Panc1 (cell line): ENCODE results near the gene CHST11. TPM values are rescaled to one million over a fixed set of nuclear protein-coding genes. Genes with fewer than 3 reads are reported as not detected.

Experiments used
- ATAC-seq: fragments of 200-7000 bp; cut with Tn5 transposase; 2 replicates; pipeline ENCODE4 v1.9.1; 2020; ENCODE audit warnings: mild to moderate bottlenecking, moderate library complexity
- BruUV-seq: library from RNA; stranded (reverse); fragments of 400-500 nt; replicated peaks from 2 replicates; lab custom pipeline; 2021; lab: Mats Ljungman, UMichigan
- CTCF ChIA-PET: fragments of 300-600 bp; sonication (Branson Sonifier 250); formaldehyde crosslinking; loops from one replicate; lab custom pipeline; 2022; ENCODE audit warnings: antibody characterized with exemption; lab: Charles Lee
- POLR2A ChIA-PET: fragments of 300-600 bp; sonication (Branson Sonifier 250); formaldehyde crosslinking; loops from one replicate; lab custom pipeline; 2022; ENCODE audit warnings: antibody characterized with exemption; lab: Charles Lee
- DNase-seq: peaks from one replicate; pipeline ENCODE4 v3.0.0-alpha.2; 2010; ENCODE audit warnings: low read depth, low spot score
- H3K27ac ChIP-seq: 2 replicates; pipeline ENCODE4 v1.5.1; 2011; ENCODE audit warnings: mild to moderate bottlenecking, low read length, inconsistent platforms
- H3K27me3 ChIP-seq: fragments of 200-500 bp; sonication (Bioruptor generic); 2 replicates; pipeline ENCODE4 v1.6.0; 2014; ENCODE audit warnings: low read length, inconsistent platforms; ENCODE audit not compliant: control insufficient read depth, insufficient read depth
- H3K36me3 ChIP-seq: fragments of 200-500 bp; sonication (Bioruptor generic); 2 replicates; pipeline ENCODE4 v1.5.1; 2014; ENCODE audit warnings: inconsistent platforms, mild to moderate bottlenecking, low read length, moderate library complexity; ENCODE audit not compliant: control insufficient read depth, insufficient read depth
- H3K4me1 ChIP-seq: 2 replicates; pipeline ENCODE4 v1.5.1; 2011; ENCODE audit warnings: inconsistent platforms, mild to moderate bottlenecking, low read length, moderate library complexity; ENCODE audit not compliant: control insufficient read depth, insufficient read depth
- H3K4me3 ChIP-seq, 2 experiments: 2 replicates each; pipeline ENCODE4 v1.5.1; 2011 to 2012; ENCODE audit warnings: low read depth in 2 of 2, low read length in 2 of 2, mild to moderate bottlenecking in 2 of 2, inconsistent platforms in 1 of 2, moderate library complexity in 1 of 2
- H3K9me3 ChIP-seq: fragments of 200-500 bp; sonication (Bioruptor generic); 2 replicates; pipeline ENCODE4 v1.5.1; 2014; ENCODE audit warnings: low read depth, mild to moderate bottlenecking, inconsistent platforms, low read length, moderate library complexity; ENCODE audit not compliant: control insufficient read depth, insufficient read depth
- POLR2AphosphoS5 ChIP-seq: IDR thresholded peaks from 2 replicates; pipeline ENCODE4 v1.6.1; 2012; ENCODE audit warnings: mild to moderate bottlenecking, low read depth, low read length, moderate library complexity
- SIN3A ChIP-seq: IDR thresholded peaks from 2 replicates; pipeline ENCODE4 v1.6.1; 2012; ENCODE audit warnings: low read depth, mild to moderate bottlenecking, low read length, moderate library complexity, borderline replicate concordance; ENCODE audit not compliant: insufficient read depth
- TCF7L2 ChIP-seq: IDR thresholded peaks from 2 replicates; pipeline ENCODE4 v1.6.1; 2011; ENCODE audit warnings: mild to moderate bottlenecking, low read depth, low read length, inconsistent platforms
- in situ Hi-C: cut with HindIII; loops from 2 replicates; pipeline ENCODE4 v1.10.0; 2016; ENCODE audit warnings: low sequenced_read_pairs, low pct_unique_long_range_greater_than_20kb
- intact Hi-C: fragments of 100-400 bp; cut with micrococcal nuclease; formaldehyde crosslinking; loops from one replicate; pipeline ENCODE4 v1.10.0; 2022; ENCODE audit not compliant: unreplicated experiment
- total RNA-seq: library from RNA; stranded (reverse); gene quantifications from one replicate; pipeline ENCODE4 v1.2.1, GENCODE V29; 2021; ENCODE audit not compliant: unreplicated experiment
- TF ChIP-seq, protein P1 (sequence below): fragments of 450-650 bp; IDR thresholded peaks from 2 replicates; pipeline ENCODE4 v1.5.1; 2017; ENCODE audit warnings: mild to moderate bottlenecking
- TF ChIP-seq, protein P2 (sequence below), 2 experiments: IDR thresholded peaks; 2 replicates each; pipeline ENCODE4 v1.6.1; 2011 to 2012; ENCODE audit warnings: low read depth in 2 of 2, control low read depth in 1 of 2, low read length in 1 of 2, mild to moderate bottlenecking in 1 of 2, moderate library complexity in 1 of 2; ENCODE audit not compliant: insufficient read depth in 1 of 2

The CHST11 gene
- total RNA-seq, 1 experiment from 2014 or later: 11.4 TPM

DNA sequence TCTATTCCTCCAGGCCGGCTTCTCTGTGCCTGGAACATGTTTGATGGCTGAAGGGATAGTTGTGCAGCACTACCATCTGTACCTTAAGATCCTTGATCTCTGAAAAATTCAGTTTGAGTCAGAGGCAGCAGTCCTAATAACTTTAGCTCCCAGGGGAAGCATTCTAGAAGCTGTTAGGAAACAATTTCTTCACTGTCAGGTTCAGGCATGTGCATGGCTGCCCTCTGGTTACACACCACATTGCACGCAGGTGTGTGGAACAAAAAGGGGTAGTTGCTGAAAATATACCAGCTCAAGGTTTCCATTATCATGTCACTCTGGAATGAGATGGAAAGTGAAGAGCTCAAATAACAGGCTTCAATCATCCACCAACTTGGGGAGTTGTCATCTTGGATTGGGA, 80.1 kb downstream of the CHST11 start:
- intact Hi-C loops (no loop called here), in situ Hi-C loops (no loop called here)
- DNase-seq (no peak), ATAC-seq (no peak)
- H3K4me3 ChIP-seq: no peak overlapping the region
- no peak overlapping the region for H3K27ac ChIP-seq
- H3K27me3 ChIP-seq: no peaks in the 10 kb centered on the region
- ChIA-PET CTCF (no interaction called here), POLR2A (no interaction called here)
- no peaks in the 10 kb centered on the region for H3K4me1 ChIP-seq
- H3K36me3 ChIP-seq: no peaks in the 10 kb centered on the region
- no peak for TF ChIP-seq SIN3A
- TF ChIP-seq, protein P1, sequence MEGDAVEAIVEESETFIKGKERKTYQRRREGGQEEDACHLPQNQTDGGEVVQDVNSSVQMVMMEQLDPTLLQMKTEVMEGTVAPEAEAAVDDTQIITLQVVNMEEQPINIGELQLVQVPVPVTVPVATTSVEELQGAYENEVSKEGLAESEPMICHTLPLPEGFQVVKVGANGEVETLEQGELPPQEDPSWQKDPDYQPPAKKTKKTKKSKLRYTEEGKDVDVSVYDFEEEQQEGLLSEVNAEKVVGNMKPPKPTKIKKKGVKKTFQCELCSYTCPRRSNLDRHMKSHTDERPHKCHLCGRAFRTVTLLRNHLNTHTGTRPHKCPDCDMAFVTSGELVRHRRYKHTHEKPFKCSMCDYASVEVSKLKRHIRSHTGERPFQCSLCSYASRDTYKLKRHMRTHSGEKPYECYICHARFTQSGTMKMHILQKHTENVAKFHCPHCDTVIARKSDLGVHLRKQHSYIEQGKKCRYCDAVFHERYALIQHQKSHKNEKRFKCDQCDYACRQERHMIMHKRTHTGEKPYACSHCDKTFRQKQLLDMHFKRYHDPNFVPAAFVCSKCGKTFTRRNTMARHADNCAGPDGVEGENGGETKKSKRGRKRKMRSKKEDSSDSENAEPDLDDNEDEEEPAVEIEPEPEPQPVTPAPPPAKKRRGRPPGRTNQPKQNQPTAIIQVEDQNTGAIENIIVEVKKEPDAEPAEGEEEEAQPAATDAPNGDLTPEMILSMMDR: no peak
- TF ChIP-seq, protein P2, sequence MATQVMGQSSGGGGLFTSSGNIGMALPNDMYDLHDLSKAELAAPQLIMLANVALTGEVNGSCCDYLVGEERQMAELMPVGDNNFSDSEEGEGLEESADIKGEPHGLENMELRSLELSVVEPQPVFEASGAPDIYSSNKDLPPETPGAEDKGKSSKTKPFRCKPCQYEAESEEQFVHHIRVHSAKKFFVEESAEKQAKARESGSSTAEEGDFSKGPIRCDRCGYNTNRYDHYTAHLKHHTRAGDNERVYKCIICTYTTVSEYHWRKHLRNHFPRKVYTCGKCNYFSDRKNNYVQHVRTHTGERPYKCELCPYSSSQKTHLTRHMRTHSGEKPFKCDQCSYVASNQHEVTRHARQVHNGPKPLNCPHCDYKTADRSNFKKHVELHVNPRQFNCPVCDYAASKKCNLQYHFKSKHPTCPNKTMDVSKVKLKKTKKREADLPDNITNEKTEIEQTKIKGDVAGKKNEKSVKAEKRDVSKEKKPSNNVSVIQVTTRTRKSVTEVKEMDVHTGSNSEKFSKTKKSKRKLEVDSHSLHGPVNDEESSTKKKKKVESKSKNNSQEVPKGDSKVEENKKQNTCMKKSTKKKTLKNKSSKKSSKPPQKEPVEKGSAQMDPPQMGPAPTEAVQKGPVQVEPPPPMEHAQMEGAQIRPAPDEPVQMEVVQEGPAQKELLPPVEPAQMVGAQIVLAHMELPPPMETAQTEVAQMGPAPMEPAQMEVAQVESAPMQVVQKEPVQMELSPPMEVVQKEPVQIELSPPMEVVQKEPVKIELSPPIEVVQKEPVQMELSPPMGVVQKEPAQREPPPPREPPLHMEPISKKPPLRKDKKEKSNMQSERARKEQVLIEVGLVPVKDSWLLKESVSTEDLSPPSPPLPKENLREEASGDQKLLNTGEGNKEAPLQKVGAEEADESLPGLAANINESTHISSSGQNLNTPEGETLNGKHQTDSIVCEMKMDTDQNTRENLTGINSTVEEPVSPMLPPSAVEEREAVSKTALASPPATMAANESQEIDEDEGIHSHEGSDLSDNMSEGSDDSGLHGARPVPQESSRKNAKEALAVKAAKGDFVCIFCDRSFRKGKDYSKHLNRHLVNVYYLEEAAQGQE (IDR thresholded peaks at IDR 0.05; ENCODE audit: insufficient read depth in 1 of 2, low read depth in 2 of 2, low read length in 1 of 2): no peak
- TF ChIP-seq POLR2AphosphoS5: no peak
- TF ChIP-seq TCF7L2: no peak
- no peaks in the 10 kb centered on the region for H3K9me3 ChIP-seq
- no TSS peak for BruUV-seq

DNA sequence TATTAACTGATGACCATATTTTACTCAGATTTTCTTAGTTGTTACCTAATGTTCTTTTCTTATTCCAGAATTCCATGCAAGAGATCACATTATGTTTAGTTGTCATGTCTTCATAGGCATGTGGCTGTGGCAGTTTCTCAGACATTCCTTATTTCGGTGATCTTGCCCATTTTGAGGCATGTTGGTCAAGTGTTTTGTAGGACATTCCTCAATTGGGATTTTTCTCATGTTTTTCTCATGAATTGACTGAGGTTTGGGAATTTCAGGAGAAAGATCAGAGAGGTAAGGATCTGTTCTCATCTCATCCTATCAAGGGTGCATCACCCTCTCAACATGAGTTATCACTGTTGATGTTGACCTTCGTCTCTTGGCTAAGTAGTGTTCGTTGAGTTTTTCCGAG, 81.3 kb downstream of the CHST11 start:
- intact Hi-C loops: no loop called here
- Histone ChIP-seq H3K4me1 (no peaks in the 10 kb centered on the region), H3K9me3 (no peaks in the 10 kb centered on the region), H3K27ac (no peak overlapping the region), H3K27me3 (no peaks in the 10 kb centered on the region), H3K4me3 (no peak overlapping the region), H3K36me3 (no peaks in the 10 kb centered on the region)
- DNase-seq (no peak), ATAC-seq (no peak)
- TF ChIP-seq TCF7L2: no peak
- no peak for TF ChIP-seq POLR2AphosphoS5
- TF ChIP-seq, protein P1: no peak
- TF ChIP-seq SIN3A: no peak
- TF ChIP-seq, protein P2 (IDR thresholded peaks at IDR 0.05; ENCODE audit: insufficient read depth in 1 of 2, low read depth in 2 of 2, low read length in 1 of 2): no peak
- CTCF ChIA-PET: no interaction called here
- in situ Hi-C loops: no loop called here
- POLR2A ChIA-PET: no interaction called here
- BruUV-seq: no TSS peak
